Loucy (cell line): ENCODE results near the gene TRIM46.

Experiments used
- H2AFZ ChIP-seq: fragments of 200-600 bp; sonication (generic); 2 replicates; pipeline ENCODE4 v1.6.0; 2016; ENCODE audit warnings: antibody characterized with exemption, mild to moderate bottlenecking, low read length, moderate library complexity
- H3F3A ChIP-seq: fragments of 200-600 bp; 2 replicates; pipeline ENCODE4 v1.6.0; 2016; ENCODE audit warnings: antibody characterized with exemption, low read depth, mild to moderate bottlenecking
- H3K27me3 ChIP-seq: fragments of 200-600 bp; sonication (generic); 2 replicates; pipeline ENCODE4 v1.6.1; 2014; ENCODE audit warnings: low read length, mild to moderate bottlenecking; ENCODE audit not compliant: insufficient read depth, poor library complexity, severe bottlenecking
- H3K36me3 ChIP-seq: fragments of 200-600 bp; sonication (generic); 2 replicates; pipeline ENCODE4 v1.6.1; 2016; ENCODE audit warnings: low read length; ENCODE audit not compliant: insufficient read depth
- H3K4me1 ChIP-seq: fragments of 200-600 bp; sonication (generic); 2 replicates; pipeline ENCODE4 v1.5.1; 2014; ENCODE audit warnings: low read length, mild to moderate bottlenecking; ENCODE audit not compliant: insufficient read depth, poor library complexity, severe bottlenecking
- H3K4me2 ChIP-seq: fragments of 200-600 bp; sonication (generic); 2 replicates; pipeline ENCODE4 v1.6.0; 2014; ENCODE audit warnings: antibody characterized with exemption, low read length, low read depth, mild to moderate bottlenecking; ENCODE audit not compliant: poor library complexity, severe bottlenecking
- H3K4me3 ChIP-seq: fragments of 200-600 bp; sonication (generic); 2 replicates; pipeline ENCODE4 v1.5.1; 2014; ENCODE audit warnings: low read length, mild to moderate bottlenecking, mixed read lengths; ENCODE audit not compliant: poor library complexity, severe bottlenecking
- H3K79me2 ChIP-seq: fragments of 200-600 bp; sonication (generic); 2 replicates; pipeline ENCODE4 v1.6.1; 2014; ENCODE audit warnings: low read length; ENCODE audit not compliant: insufficient read depth
- H3K9ac ChIP-seq: fragments of 200-600 bp; sonication (generic); 2 replicates; pipeline ENCODE4 v1.6.0; 2014; ENCODE audit warnings: mild to moderate bottlenecking, low read depth, low read length, moderate library complexity; ENCODE audit not compliant: poor library complexity, severe bottlenecking
- H3K9me2 ChIP-seq: fragments of 200-600 bp; sonication (generic); replicated peaks from 2 replicates; pipeline ENCODE4 v1.6.1; 2016; ENCODE audit warnings: low read depth, low read length, mixed read lengths
- H3K9me3 ChIP-seq: fragments of 200-600 bp; sonication (generic); 2 replicates; pipeline ENCODE4 v1.6.1; 2014; ENCODE audit warnings: mild to moderate bottlenecking, antibody characterized with exemption, low read length, low read depth; ENCODE audit not compliant: insufficient read depth
- H4K20me1 ChIP-seq: fragments of 200-600 bp; sonication (generic); 2 replicates; pipeline ENCODE4 v1.6.0; 2014; ENCODE audit warnings: antibody characterized with exemption, low read length, mild to moderate bottlenecking; ENCODE audit not compliant: insufficient read depth, poor library complexity, severe bottlenecking
- EZH2phosphoT487 ChIP-seq: fragments of 200-600 bp; IDR thresholded peaks from 2 replicates; pipeline ENCODE4 v1.6.1; 2018; ENCODE audit warnings: antibody characterized with exemption, mild to moderate bottlenecking, moderate library complexity, borderline replicate concordance
- TF ChIP-seq, protein P1 (sequence below): fragments of 200-600 bp; sonication (generic); conservative IDR thresholded peaks from 2 replicates; pipeline ENCODE4 v1.5.1; 2014; ENCODE audit warnings: mild to moderate bottlenecking, antibody characterized with exemption, low read length

The TRIM46 gene

DNA sequence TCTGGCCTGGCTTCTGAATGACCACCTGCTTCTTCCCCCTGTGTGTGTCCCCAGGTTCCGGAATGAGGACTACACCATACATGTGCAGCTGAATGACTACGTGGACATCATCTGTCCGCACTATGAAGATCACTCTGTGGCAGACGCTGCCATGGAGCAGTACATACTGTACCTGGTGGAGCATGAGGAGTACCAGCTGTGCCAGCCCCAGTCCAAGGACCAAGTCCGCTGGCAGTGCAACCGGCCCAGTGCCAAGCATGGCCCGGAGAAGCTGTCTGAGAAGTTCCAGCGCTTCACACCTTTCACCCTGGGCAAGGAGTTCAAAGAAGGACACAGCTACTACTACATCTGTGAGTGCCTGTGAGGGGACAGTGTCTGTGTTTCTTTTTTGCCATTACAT, 42.4 kb upstream of the TRIM46 start:
- Histone ChIP-seq H3K36me3 (no peaks in the 10 kb centered on the region), H3K4me3 (no peak overlapping the region), H2AFZ (no peak overlapping the region), H3K9me2 (no peaks in the 10 kb centered on the region), H3K27me3 (peaks cover 19% of the 10 kb centered on the region), H3K79me2 (peaks cover 8% of the 10 kb centered on the region; the same call in 1 of the 2 replicates), H3K9ac (no peak overlapping the region), H3K9me3 (no peaks in the 10 kb centered on the region), H3K4me2 (no peak overlapping the region), H3K4me1 (peaks cover 33% of the 10 kb centered on the region), H4K20me1 (no peaks in the 10 kb centered on the region), H3F3A (no peaks in the 10 kb centered on the region)
- TF ChIP-seq EZH2phosphoT487 = no peak
- TF ChIP-seq, protein P1, sequence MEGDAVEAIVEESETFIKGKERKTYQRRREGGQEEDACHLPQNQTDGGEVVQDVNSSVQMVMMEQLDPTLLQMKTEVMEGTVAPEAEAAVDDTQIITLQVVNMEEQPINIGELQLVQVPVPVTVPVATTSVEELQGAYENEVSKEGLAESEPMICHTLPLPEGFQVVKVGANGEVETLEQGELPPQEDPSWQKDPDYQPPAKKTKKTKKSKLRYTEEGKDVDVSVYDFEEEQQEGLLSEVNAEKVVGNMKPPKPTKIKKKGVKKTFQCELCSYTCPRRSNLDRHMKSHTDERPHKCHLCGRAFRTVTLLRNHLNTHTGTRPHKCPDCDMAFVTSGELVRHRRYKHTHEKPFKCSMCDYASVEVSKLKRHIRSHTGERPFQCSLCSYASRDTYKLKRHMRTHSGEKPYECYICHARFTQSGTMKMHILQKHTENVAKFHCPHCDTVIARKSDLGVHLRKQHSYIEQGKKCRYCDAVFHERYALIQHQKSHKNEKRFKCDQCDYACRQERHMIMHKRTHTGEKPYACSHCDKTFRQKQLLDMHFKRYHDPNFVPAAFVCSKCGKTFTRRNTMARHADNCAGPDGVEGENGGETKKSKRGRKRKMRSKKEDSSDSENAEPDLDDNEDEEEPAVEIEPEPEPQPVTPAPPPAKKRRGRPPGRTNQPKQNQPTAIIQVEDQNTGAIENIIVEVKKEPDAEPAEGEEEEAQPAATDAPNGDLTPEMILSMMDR = no peak

DNA sequence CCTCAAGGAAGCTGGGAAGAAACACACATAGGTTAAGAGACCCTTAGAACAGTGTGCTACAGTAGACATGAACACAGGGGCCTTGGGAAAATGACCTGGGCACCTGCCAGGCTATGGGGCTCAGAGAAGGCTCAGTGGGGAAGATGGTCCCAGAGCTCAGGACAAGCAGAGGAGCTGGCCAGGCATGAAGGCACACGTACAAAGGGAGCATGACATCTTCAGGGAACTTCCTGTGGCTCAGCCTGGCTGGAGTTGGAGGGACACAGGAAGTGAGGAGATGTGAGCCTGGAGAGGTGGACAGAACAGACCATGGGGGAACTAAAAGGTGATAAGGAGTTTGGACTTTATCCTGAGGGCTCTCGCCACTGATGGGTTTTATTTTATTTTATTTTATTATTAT, 41.8 kb upstream of the TRIM46 start:
- H4K20me1 ChIP-seq = peaks cover 2% of the 10 kb centered on the region
- no peaks in the 10 kb centered on the region for H3K9me2 ChIP-seq
- H3K27me3 ChIP-seq = peaks cover 15% of the 10 kb centered on the region
- no peak overlapping the region for H3K4me2 ChIP-seq
- peaks cover 33% of the 10 kb centered on the region for H3K4me1 ChIP-seq
- peaks cover 10% of the 10 kb centered on the region; the same call in 1 of the 2 replicates for H3K79me2 ChIP-seq
- TF ChIP-seq, protein P1 = no peak
- no peak for TF ChIP-seq EZH2phosphoT487
- H3K4me3 ChIP-seq = no peak overlapping the region
- no peaks in the 10 kb centered on the region for H3K9me3 ChIP-seq
- no peaks in the 10 kb centered on the region for H3K36me3 ChIP-seq
- H3K9ac ChIP-seq = no peak overlapping the region
- H3F3A ChIP-seq = no peaks in the 10 kb centered on the region
- H2AFZ ChIP-seq = no peak overlapping the region

DNA sequence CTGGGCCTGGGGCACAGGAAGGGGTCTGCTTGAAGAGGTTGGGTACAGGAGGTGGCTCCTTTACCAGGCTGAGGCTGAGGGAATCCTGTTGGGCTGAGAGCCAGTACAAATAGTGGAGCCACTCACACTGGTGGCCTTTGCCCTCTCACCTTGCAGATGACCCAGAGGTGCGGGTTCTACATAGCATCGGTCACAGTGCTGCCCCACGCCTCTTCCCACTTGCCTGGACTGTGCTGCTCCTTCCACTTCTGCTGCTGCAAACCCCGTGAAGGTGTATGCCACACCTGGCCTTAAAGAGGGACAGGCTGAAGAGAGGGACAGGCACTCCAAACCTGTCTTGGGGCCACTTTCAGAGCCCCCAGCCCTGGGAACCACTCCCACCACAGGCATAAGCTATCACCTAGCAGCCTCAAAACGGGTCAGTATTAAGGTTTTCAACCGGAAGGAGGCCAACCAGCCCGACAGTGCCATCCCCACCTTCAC, 39.8 kb upstream of the TRIM46 start:
- TF ChIP-seq EZH2phosphoT487 = no peak

DNA sequence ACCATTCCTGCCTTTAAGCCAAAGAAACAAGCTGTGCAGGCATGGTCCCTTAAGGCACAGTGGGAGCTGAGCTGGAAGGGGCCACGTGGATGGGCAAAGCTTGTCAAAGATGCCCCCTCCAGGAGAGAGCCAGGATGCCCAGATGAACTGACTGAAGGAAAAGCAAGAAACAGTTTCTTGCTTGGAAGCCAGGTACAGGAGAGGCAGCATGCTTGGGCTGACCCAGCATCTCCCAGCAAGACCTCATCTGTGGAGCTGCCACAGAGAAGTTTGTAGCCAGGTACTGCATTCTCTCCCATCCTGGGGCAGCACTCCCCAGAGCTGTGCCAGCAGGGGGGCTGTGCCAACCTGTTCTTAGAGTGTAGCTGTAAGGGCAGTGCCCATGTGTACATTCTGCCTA, 39.3 kb upstream of the TRIM46 start:
- Histone ChIP-seq H3K9me3 (no peaks in the 10 kb centered on the region), H3K27me3 (no peaks in the 10 kb centered on the region), H3K4me1 (peaks cover 21% of the 10 kb centered on the region), H3K36me3 (no peaks in the 10 kb centered on the region), H3K79me2 (peaks cover 33% of the 10 kb centered on the region), H3F3A (no peaks in the 10 kb centered on the region), H3K4me3 (peak overlapping the region; percentile 98), H3K9ac (peak overlapping the region; percentile 95), H2AFZ (no peak overlapping the region), H3K9me2 (no peaks in the 10 kb centered on the region), H4K20me1 (peaks cover 8% of the 10 kb centered on the region), H3K4me2 (peak overlapping the region; percentile 98)
- TF ChIP-seq, protein P1 = no peak
- no peak for TF ChIP-seq EZH2phosphoT487

More for the DNA sequence above, 39.8 kb upstream of the TRIM46 start:
- Histone ChIP-seq H3K9ac (no peak overlapping the region), H3K9me3 (no peaks in the 10 kb centered on the region), H3K9me2 (no peaks in the 10 kb centered on the region), H2AFZ (no peak overlapping the region), H3F3A (no peaks in the 10 kb centered on the region), H4K20me1 (peaks cover 8% of the 10 kb centered on the region), H3K4me2 (no peak overlapping the region), H3K27me3 (no peaks in the 10 kb centered on the region), H3K79me2 (peaks cover 28% of the 10 kb centered on the region), H3K4me3 (no peak overlapping the region), H3K36me3 (no peaks in the 10 kb centered on the region), H3K4me1 (peaks cover 24% of the 10 kb centered on the region)
